HG03457 (cell line): ENCODE results near the gene NR0B1.

Experiments used
- ATAC-seq: cut with Tn5 transposase; IDR thresholded peaks from one replicate; pipeline ENCODE4 v1.9.1; 2021; ENCODE audit warnings: moderate number of reproducible peaks; ENCODE audit not compliant: unreplicated experiment

Gene NR0B1

DNA sequence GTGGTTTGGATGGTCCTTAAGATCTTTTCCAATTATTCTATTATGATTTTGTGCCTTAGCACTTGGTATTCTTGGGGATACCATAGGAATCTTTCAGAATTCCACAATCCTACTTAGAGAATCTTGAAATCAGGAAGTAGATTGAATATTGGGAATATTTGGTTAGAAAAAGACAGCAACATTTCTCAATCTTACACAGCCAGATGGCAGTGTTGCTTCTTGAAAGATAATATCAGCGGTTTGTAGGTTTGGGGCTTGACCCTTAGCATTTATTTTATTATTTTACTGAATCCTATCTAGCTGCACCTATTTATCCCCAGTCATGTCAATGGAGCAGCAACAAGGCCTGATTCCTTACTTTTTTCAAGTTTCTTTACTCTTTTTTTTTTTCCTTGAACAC lies 33.7 kb downstream of the NR0B1 start:
- no peak for ATAC-seq

DNA sequence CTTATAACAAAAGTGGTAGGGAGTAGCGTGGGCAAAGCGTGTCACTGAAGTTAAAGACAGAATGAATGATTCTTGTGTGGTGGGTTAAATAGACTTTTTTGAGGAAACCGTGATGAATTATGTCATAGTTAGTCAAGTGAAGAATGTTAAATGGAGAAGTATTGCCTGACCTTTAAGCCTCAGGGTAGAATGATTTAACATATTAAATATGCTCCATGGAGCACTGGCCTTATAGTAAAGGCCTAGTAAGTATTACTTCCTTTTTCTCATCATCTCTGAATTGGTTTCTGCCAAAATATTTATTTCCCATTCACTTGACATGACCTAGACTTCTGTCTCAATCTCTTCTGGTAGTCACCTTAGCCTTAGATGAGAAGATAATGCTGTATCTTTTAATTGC lies 38.6 kb downstream of the NR0B1 start:
- no peak for ATAC-seq

DNA sequence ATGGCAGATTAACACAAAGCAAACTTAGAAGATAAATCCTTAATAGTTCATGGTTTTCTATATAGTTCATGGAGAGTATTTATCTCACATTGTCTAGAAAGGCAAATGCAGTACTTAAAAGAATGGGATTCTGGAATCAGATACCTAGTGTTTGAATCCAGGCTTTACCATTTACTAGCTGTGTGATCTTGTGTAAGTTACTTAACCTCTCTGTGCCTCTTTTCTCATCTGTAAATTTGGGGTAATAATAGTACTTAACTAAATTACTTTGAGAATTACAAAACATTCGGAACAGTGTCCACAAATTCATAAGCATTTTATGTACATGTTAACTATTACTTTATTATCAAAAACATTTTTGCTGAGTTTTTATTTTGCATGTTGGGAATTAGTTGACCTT lies 46.4 kb downstream of the NR0B1 start:
- ATAC-seq, result no peak

DNA sequence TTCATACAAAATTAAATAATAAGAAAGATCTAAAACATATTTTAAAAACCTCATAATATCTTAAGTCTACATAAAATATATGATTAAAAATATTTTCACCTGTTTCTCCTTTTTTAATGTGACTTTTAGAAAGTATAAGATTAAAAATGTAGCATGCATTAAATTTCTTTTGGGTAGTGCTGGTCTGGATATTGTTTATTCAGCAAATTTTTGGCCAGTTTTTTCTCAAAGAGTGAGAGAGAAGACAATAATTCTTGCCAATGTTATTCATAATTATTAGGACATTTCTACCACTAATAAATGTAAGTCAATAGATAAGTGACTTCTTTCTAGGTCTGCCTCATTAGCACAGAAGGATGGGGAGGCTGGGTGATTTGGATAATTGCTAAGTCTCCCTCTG lies 48.2 kb downstream of the NR0B1 start:
- ATAC-seq, result no peak

DNA sequence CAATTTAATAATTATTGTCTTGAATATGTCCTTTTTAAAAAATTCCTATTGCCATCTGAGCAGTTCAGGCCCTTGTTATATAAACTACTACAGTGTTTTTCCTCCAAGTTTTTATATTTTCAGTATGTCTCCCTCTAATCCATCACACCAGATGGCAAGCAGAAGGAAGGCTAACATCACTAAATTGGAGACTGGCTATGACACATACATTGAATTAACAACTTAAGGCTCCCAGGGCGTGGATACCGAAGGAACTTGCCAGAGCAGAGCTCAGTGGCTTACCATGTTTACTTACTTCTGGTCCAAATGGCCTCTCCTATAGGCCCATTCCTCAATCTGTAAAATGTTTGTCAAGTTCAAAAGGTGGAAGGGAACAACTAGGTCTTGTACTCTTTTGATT lies 49.3 kb downstream of the NR0B1 start:
- no peak for ATAC-seq
